GM19372 (cell line): Measurements from ENCODE around the gene GEMIN5.
A peak's percentile ranks its signal among the peaks of the same experiment; 100 is the strongest.
"Not testable (repeated sequence)": the region's sequence is repeated elsewhere in the genome, so short reads cannot be mapped to it uniquely, and the experiment has no call there.

Experiments used
- ATAC-seq: cut with Tn5 transposase; IDR thresholded peaks from one replicate; pipeline ENCODE4 v1.9.1; 2021; ENCODE audit warnings: mild to moderate bottlenecking, low read depth, moderate library complexity; ENCODE audit not compliant: unreplicated experiment

The GEMIN5 gene

DNA sequence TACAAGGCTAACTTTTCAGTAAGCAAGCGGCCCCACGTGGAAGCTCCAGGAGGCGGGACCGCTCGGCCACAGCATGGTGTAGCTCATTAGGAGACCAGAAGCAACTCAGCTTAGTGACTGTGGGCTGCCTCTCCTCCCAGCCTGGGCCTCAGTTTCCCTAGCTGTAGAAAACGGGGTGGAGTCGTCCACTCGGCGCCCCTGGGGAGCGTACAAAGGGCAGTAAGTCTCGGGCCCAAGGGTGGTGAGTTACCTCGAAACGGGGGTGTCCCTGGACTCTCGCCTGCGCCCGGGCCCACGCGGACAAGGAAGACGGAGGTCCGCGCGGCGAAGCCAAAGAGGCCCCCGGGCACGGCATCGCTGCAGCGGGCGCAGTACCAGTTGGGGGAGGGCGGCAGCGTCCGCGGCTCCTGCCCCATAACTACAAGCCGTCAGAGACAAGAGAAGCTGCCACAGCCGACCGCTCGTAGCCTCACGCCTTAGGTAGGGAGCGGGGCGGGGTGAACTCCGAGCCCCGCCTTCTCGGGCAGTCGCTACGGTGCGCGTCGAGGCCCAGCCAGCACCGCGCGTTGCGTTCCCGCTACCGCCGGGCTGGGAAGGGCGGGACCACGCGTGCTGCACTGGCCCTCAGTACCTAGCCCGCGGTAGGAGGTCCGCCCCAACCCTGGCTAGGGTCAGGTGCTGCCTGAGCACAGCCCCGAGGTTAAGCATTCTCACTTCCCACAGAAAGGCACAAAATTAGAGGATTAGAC, at the start of gene GEMIN5:
Gene GEMIN5, minus strand, starts transcription at position 494 of the 749 bp plus-strand sequence. Its CDS starts 78 bp downstream, at position 416.
- ATAC-seq = peak; percentile 76

DNA sequence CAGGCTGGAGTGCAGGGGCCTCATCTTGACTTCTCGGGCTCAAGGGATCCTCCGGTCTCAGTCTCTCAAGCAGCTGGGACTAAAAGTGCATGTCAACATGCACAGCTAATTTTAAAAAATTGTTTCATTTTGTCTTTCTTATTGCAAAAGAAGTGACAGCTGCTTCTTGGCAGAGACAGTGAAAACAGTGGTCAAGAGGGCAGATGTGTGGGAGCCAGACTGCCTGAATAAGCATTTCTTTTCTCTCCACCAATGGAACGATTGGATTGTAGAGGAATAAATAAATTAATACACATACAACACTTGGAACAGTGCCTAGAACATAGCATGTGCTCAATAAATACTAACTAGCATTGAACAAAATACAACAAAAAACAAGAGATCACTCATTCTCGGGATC, 48.1 kb upstream of the GEMIN5 start:
- ATAC-seq = no peak

- no peak for ATAC-seq
These were observed 47.0 kb upstream of the GEMIN5 start for GRCh38 chr5:154984946-154985516.

DNA sequence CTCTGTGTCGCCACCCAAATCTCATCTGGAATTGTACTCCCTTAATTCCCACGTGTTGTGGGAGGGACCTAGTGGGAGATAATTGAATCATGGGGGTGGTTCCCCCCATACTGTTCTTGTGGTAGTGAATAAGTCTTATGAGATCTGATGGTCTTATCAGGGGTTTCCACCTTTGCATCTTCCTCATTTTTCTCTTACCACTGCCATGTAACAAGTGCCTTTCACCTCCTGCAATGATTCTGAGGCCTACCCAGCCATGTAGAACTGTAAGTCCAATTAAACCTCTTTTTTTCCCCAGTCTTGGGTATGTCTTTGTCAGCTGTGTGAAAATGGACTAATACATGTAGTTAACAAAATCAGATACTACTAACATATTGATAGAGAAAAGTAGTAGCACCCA, 40.3 kb upstream of the GEMIN5 start:
- ATAC-seq = not testable (repeated sequence)

GRCh38 chr5:154977409-154977808, 39.4 kb upstream of the GEMIN5 start:
- ATAC-seq = no peak

- not testable (repeated sequence) for ATAC-seq
These were observed 38.1 kb upstream of the GEMIN5 start for GRCh38 chr5:154976082-154976481.

DNA sequence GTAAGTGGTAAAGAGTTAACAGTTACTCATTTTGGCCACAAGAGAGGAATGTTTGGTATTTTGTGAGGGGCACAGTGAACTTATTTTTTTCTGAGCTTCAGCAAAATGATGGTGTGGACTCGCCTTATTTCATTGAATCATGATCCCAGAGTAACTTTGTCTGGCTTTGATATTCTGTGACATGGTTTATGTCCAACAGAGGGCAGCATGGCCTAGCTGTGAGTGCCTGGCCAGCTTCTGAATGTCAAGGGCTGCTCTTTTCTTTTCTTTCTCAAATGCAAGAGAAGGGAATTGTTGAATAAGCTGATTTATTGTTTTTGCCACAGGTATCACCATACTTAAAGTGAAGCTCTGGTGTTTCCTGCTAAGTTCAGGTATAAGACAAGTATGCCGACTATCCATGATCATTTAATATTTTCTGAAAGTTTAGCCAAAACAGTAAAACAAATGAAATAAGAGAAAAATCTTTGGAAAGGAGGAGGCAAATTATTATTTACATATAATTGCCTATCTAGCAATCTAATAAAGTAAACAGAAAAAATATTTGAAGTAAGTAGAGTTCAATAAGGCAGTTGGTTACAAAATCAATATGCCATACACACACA, 34.6 kb upstream of the GEMIN5 start:
- ATAC-seq = no peak

DNA sequence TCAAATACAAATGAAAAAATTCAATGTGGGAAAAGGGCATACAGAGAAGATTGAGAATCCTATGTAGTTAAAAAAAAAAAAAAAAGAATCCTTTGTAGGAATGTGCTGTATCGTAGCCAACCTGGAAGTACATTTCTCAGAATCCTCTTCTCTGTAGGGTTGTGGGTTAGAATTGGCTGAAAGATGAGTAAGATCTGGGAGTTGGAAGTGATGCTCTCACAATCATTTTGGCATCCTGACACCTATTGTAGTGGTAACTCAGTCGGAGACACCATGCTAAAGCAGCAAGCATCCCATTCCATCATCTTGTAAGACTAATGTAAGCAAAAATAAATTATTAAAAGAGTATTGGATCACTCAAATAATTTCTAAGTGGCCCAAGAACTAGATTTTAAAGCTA, 33.5 kb upstream of the GEMIN5 start:
- ATAC-seq = no peak

DNA sequence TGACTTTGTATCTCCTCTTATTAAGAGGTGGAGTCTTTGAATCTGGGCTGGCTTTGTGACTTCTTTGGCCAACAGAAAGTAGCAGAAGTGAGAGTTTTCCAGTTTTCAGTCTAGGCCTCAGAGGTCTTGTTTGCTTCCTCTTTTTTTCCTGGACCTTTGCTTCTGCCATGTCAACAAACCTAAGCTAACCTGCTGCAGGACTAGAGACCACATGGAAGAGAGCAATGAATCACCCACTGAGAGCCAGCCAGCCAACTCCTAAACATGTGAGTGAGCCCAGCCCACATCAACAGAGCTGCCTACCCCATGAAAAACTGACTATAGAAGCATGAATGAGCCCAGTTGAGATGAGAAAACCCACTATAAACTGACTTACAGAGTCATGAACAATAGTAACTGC, 32.7 kb upstream of the GEMIN5 start:
- ATAC-seq = no peak

DNA sequence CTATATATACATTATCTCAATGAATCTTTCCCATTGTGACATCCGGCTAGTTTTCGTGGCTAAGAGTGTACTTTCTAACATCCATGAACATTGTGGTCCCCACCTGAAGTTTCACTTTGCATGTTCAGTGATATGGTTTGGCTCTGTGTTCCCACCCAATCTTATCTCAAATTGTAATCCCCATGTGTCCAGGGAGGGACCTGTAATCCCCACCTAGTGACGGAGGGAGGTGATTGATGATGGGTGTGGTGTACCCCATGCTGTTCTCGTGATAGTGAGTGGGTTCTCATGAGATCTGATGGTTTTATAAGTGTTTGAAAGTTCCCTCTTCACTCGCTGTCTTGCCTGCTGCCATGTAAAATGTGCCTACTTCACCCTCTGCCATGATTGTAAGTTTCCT, 30.9 kb upstream of the GEMIN5 start:
- ATAC-seq = no peak

- no peak for ATAC-seq
These were observed 29.5 kb upstream of the GEMIN5 start for GRCh38 chr5:154967421-154968024.

GRCh38 chr5:154966874-154967273, 28.9 kb upstream of the GEMIN5 start:
- ATAC-seq = no peak

DNA sequence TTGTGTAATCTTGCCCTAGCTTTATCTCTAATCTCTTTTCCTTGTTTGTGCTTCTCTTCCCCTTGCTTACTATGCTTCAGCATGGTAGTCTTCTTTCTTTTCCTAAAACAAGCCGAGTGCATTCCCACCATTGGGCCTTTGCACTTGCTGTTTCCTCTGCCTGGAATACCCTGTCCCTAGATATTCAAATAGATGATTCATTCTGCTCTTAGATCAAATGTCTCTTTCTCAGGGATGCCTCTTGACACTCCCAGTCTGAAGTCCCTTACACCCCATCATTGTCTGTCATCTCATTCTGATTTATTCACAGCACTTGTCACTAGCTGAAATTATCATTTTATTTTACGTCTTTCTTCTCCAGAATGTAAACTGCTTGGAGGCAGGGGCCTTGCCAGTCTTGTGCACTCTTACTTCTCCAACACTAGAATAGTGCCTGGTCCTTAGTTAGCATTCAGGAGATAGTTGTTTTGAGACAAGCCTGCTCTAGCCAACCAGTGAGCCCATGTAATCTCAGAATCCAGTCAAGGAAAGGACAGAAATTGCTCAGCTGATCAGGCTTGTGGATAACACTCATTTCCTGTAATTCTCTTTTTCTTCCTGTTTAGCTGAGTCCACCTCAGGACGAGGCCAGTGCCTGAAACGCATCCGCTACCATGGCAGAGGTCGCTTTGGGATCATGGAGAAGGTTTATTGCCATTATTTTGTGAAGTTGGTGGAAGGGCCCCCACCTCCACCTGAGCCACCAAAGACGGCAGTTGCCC, 28.2 kb upstream of the GEMIN5 start:
- ATAC-seq = no peak

GRCh38 chr5:154962494-154962893, 24.5 kb upstream of the GEMIN5 start:
- peak; percentile 79 for ATAC-seq

DNA sequence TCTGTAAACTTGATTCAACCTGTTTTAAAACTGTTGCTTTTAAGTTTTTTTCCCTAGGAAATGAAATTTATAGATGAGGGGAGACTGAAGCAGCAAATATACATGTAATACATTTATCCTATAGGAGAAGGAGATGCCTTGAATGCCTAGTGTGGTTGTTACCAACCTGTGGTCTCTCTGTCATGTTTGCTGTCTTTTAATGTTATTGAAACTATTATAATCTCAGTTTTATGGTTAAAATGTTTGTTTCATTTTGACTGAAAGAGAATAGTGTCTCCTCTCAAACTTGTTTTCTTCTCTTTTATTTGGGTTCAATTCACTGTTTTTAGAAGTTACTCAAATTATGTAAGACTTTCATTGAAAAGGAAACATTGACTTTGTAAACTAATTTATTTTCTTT, 18.7 kb upstream of the GEMIN5 start:
- ATAC-seq = no peak

- ATAC-seq = no peak
These were observed 11.8 kb upstream of the GEMIN5 start for GRCh38 chr5:154949781-154950180.

GRCh38 chr5:154948313-154948712, 10.3 kb upstream of the GEMIN5 start:
- no peak for ATAC-seq

DNA sequence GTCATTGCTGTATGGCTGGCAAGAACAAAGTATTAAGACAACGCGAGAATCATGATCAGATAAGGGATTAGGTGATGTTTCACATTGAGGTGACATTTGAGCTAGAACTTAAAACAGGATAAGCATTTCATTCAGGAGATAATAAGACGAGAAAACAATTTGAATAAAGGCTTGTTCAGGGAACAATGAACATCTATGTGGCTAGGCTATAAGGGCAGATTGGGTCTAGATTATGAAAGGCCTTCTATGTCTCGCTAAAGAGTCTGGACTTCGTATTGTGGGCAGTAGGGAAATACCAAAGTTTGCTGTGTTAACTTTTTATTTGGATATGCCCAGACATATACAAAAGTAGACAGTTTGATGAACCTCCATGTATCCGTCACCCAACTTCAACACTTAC, 9.8 kb upstream of the GEMIN5 start:
- ATAC-seq = no peak

GRCh38 chr5:154945695-154946301, 7.8 kb upstream of the GEMIN5 start:
- ATAC-seq = no peak

DNA sequence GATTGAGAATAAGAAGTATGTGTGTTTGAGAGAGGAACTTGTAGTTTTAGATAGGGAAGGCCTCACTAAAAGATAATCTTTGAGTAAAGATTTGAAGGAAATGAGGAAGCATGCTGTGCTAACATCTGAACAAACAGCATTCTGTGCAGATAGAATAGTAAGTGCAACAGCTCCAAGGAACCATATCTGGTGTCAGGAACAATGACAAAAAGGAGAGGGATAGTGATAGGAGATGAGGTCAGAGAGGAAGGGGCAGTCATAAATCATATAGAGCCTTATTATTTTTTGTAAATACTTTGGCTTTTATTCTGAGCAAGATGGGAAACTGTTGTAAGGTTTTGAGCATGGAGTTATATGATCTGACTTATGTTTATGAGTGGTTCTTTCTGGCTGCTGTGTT, 6.7 kb upstream of the GEMIN5 start:
- no peak for ATAC-seq
